Loucy (cell line): ENCODE data around the gene ADGRL3.

Experiments
- H2AFZ ChIP-seq: fragments of 200-600 bp; sonication (generic); 2 replicates; pipeline ENCODE4 v1.6.0; 2016; ENCODE audit warnings: antibody characterized with exemption, mild to moderate bottlenecking, low read length, moderate library complexity
- H3F3A ChIP-seq: fragments of 200-600 bp; 2 replicates; pipeline ENCODE4 v1.6.0; 2016; ENCODE audit warnings: antibody characterized with exemption, low read depth, mild to moderate bottlenecking
- H3K27me3 ChIP-seq: fragments of 200-600 bp; sonication (generic); 2 replicates; pipeline ENCODE4 v1.6.1; 2014; ENCODE audit warnings: low read length, mild to moderate bottlenecking; ENCODE audit not compliant: insufficient read depth, poor library complexity, severe bottlenecking
- H3K36me3 ChIP-seq: fragments of 200-600 bp; sonication (generic); 2 replicates; pipeline ENCODE4 v1.6.1; 2016; ENCODE audit warnings: low read length; ENCODE audit not compliant: insufficient read depth
- H3K4me1 ChIP-seq: fragments of 200-600 bp; sonication (generic); 2 replicates; pipeline ENCODE4 v1.5.1; 2014; ENCODE audit warnings: low read length, mild to moderate bottlenecking; ENCODE audit not compliant: insufficient read depth, poor library complexity, severe bottlenecking
- H3K4me2 ChIP-seq: fragments of 200-600 bp; sonication (generic); 2 replicates; pipeline ENCODE4 v1.6.0; 2014; ENCODE audit warnings: antibody characterized with exemption, low read length, low read depth, mild to moderate bottlenecking; ENCODE audit not compliant: poor library complexity, severe bottlenecking
- H3K4me3 ChIP-seq: fragments of 200-600 bp; sonication (generic); 2 replicates; pipeline ENCODE4 v1.5.1; 2014; ENCODE audit warnings: low read length, mild to moderate bottlenecking, mixed read lengths; ENCODE audit not compliant: poor library complexity, severe bottlenecking
- H3K79me2 ChIP-seq: fragments of 200-600 bp; sonication (generic); 2 replicates; pipeline ENCODE4 v1.6.1; 2014; ENCODE audit warnings: low read length; ENCODE audit not compliant: insufficient read depth
- H3K9ac ChIP-seq: fragments of 200-600 bp; sonication (generic); 2 replicates; pipeline ENCODE4 v1.6.0; 2014; ENCODE audit warnings: mild to moderate bottlenecking, low read depth, low read length, moderate library complexity; ENCODE audit not compliant: poor library complexity, severe bottlenecking
- H3K9me2 ChIP-seq: fragments of 200-600 bp; sonication (generic); replicated peaks from 2 replicates; pipeline ENCODE4 v1.6.1; 2016; ENCODE audit warnings: low read depth, low read length, mixed read lengths
- H3K9me3 ChIP-seq: fragments of 200-600 bp; sonication (generic); 2 replicates; pipeline ENCODE4 v1.6.1; 2014; ENCODE audit warnings: mild to moderate bottlenecking, antibody characterized with exemption, low read length, low read depth; ENCODE audit not compliant: insufficient read depth
- H4K20me1 ChIP-seq: fragments of 200-600 bp; sonication (generic); 2 replicates; pipeline ENCODE4 v1.6.0; 2014; ENCODE audit warnings: antibody characterized with exemption, low read length, mild to moderate bottlenecking; ENCODE audit not compliant: insufficient read depth, poor library complexity, severe bottlenecking
- EZH2phosphoT487 ChIP-seq: fragments of 200-600 bp; IDR thresholded peaks from 2 replicates; pipeline ENCODE4 v1.6.1; 2018; ENCODE audit warnings: antibody characterized with exemption, mild to moderate bottlenecking, moderate library complexity, borderline replicate concordance
- TF ChIP-seq, protein P1 (sequence below): fragments of 200-600 bp; sonication (generic); conservative IDR thresholded peaks from 2 replicates; pipeline ENCODE4 v1.5.1; 2014; ENCODE audit warnings: mild to moderate bottlenecking, antibody characterized with exemption, low read length

The ADGRL3 gene

DNA sequence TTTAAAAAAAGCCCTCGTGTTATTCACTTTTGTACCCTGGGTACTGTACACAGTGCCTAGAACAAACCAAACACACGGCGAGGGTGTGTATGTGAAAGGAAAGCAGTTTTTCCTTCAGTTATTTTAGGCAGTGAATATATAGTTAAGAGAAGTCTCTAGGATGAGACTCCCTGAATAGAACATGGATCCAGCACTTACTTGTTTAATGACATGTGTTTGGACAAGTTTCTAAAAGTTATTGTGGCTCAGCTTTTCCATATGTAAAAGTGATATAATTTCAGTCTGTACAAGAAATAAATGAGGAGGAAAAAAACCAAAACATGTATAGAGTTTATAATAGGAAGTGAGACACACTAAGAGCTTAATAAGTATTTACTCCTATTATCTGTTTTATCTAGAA lies 273.2 kb downstream of the ADGRL3 start:
- Histone ChIP-seq H2AFZ (no peak overlapping the region), H3K4me2 (no peak overlapping the region), H3K9ac (no peak overlapping the region), H3K27me3 (no peaks in the 10 kb centered on the region), H3F3A (no peaks in the 10 kb centered on the region), H3K79me2 (no peaks in the 10 kb centered on the region), H3K9me2 (no peaks in the 10 kb centered on the region), H3K9me3 (no peaks in the 10 kb centered on the region), H4K20me1 (no peaks in the 10 kb centered on the region), H3K4me3 (no peak overlapping the region), H3K4me1 (no peaks in the 10 kb centered on the region), H3K36me3 (no peaks in the 10 kb centered on the region)
- TF ChIP-seq, protein P1, sequence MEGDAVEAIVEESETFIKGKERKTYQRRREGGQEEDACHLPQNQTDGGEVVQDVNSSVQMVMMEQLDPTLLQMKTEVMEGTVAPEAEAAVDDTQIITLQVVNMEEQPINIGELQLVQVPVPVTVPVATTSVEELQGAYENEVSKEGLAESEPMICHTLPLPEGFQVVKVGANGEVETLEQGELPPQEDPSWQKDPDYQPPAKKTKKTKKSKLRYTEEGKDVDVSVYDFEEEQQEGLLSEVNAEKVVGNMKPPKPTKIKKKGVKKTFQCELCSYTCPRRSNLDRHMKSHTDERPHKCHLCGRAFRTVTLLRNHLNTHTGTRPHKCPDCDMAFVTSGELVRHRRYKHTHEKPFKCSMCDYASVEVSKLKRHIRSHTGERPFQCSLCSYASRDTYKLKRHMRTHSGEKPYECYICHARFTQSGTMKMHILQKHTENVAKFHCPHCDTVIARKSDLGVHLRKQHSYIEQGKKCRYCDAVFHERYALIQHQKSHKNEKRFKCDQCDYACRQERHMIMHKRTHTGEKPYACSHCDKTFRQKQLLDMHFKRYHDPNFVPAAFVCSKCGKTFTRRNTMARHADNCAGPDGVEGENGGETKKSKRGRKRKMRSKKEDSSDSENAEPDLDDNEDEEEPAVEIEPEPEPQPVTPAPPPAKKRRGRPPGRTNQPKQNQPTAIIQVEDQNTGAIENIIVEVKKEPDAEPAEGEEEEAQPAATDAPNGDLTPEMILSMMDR, result no peak
- TF ChIP-seq EZH2phosphoT487, result no peak

DNA sequence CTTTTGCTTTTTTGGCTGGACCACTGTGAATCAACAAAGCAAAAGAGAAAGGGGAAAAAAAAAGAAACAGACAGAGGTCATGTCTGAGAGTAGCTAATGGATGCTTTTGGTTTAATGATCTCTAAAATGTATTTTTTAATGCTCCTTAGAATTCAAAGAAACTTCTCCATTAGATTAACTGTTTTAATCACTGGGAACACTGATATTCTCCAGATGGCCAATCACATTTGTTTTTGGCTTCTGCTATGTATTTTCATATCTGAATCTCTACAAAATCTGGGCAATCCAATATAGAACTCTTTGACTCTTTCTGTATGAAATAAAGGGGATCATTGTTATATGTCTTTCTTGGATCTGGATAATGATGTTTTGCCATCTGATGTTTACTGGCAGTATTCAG lies 278.2 kb downstream of the ADGRL3 start:
- Histone ChIP-seq H3F3A (no peaks in the 10 kb centered on the region), H4K20me1 (no peaks in the 10 kb centered on the region), H3K9me3 (no peaks in the 10 kb centered on the region), H3K79me2 (no peaks in the 10 kb centered on the region), H3K9ac (no peak overlapping the region), H3K27me3 (no peaks in the 10 kb centered on the region), H2AFZ (no peak overlapping the region), H3K4me2 (no peak overlapping the region), H3K4me3 (no peak overlapping the region), H3K36me3 (no peaks in the 10 kb centered on the region), H3K9me2 (no peaks in the 10 kb centered on the region), H3K4me1 (no peaks in the 10 kb centered on the region)
- TF ChIP-seq, protein P1, result no peak
- no peak for TF ChIP-seq EZH2phosphoT487

GRCh38 chr4:61485056-61485455 lies 284.9 kb downstream of the ADGRL3 start:
- H3K9ac ChIP-seq, result no peak overlapping the region
- no peaks in the 10 kb centered on the region for H3K4me1 ChIP-seq
- H3K79me2 ChIP-seq, result no peaks in the 10 kb centered on the region
- no peaks in the 10 kb centered on the region for H3K36me3 ChIP-seq
- no peak overlapping the region for H3K4me2 ChIP-seq
- H3K9me2 ChIP-seq, result no peaks in the 10 kb centered on the region
- H3F3A ChIP-seq, result no peaks in the 10 kb centered on the region
- TF ChIP-seq, protein P1, result no peak
- TF ChIP-seq EZH2phosphoT487, result no peak
- no peak overlapping the region for H3K4me3 ChIP-seq
- no peaks in the 10 kb centered on the region for H3K27me3 ChIP-seq
- H3K9me3 ChIP-seq, result no peaks in the 10 kb centered on the region
- no peak overlapping the region for H2AFZ ChIP-seq
- no peaks in the 10 kb centered on the region for H4K20me1 ChIP-seq
